Measurements from ENCODE around the gene FLOT1. TPM values are rescaled to one million over a fixed set of nuclear protein-coding genes. Genes with fewer than 3 reads are reported as not detected.

FLOT1 gene
- total and polyA plus RNA-seq, 2 of the 13 experiments (the other 11 are each of a cell fraction or from before 2014, with no cell fraction given): 82.3 to 130 TPM

- TF ChIP-seq RAD51 (IDR thresholded peaks at IDR 0.05; ENCODE audit: borderline replicate concordance) (no peak), ZNF768 (CRISPR knock-in tag; IDR thresholded peaks at IDR 0.05) (peak; percentile 84), ZNF839 (CRISPR knock-in tag; IDR thresholded peaks at IDR 0.05; ENCODE audit: borderline replicate concordance) (peak; percentile 64; the same call in 1 of the 2 replicates), MTF1 (CRISPR knock-in tag; IDR thresholded peaks at IDR 0.05) (no peak), ZBTB44 (CRISPR knock-in tag; IDR thresholded peaks at IDR 0.05) (no peak), ZNF143 (CRISPR knock-in tag; IDR thresholded peaks at IDR 0.05) (peak; percentile 59; the same call in 1 of the 2 replicates), ZNF512B (CRISPR knock-in tag; IDR thresholded peaks at IDR 0.05; ENCODE audit: borderline replicate concordance) (peak; percentile 87; the same call in 1 of the 2 replicates), TAF15 (IDR thresholded peaks at IDR 0.05; ENCODE audit: low read depth, low read length, poor library complexity, severe bottlenecking) (peak; percentile 93), ZNF280D (CRISPR knock-in tag; IDR thresholded peaks at IDR 0.05) (peak; percentile 88), XBP1 (CRISPR knock-in tag; IDR thresholded peaks at IDR 0.05) (no peak), HES4 (CRISPR knock-in tag; IDR thresholded peaks at IDR 0.05; ENCODE audit: borderline replicate concordance) (no peak), THAP9 (CRISPR knock-in tag; IDR thresholded peaks at IDR 0.05; ENCODE audit: borderline replicate concordance) (no peak; the same call in 1 of the 2 replicates), RXRB (CRISPR knock-in tag; IDR thresholded peaks at IDR 0.05; ENCODE audit: borderline replicate concordance) (peak; percentile 57; the same call in 1 of the 2 replicates), FOSL2 (CRISPR knock-in tag; IDR thresholded peaks at IDR 0.05) (peak; percentile 70), ZNF101 (CRISPR knock-in tag; IDR thresholded peaks at IDR 0.05; ENCODE audit: borderline replicate concordance, low read depth) (no peak), EHMT2 (IDR thresholded peaks at IDR 0.05; ENCODE audit: borderline replicate concordance, low read depth, low read length) (no peak)
Observed at GRCh38 chr6:30678964-30679726, 63.3 kb downstream of the FLOT1 start (continued).
